Vagina (tissue), 2 donors: ENCODE measurements around the gene TLDC2.

Experiments used
- POLR2A ChIP-seq, 2 donors: fragments of 450-650 bp; IDR thresholded peaks; one replicate each; pipeline ENCODE4 v1.6.1; 2017; ENCODE audit warnings: antibody characterized with exemption in 2 of 2, mild to moderate bottlenecking in 2 of 2, moderate library complexity in 2 of 2
- POLR2AphosphoS5 ChIP-seq, 2 donors: sonication (generic); formaldehyde crosslinking; IDR thresholded peaks; one replicate each; pipeline ENCODE4 v1.9.0; 2017; ENCODE audit warnings: antibody characterized with exemption in 2 of 2, mild to moderate bottlenecking in 2 of 2, low read depth in 1 of 2; ENCODE audit not compliant: insufficient read depth in 1 of 2
- TF ChIP-seq, protein P1 (sequence below), 3 experiments: fragments of 450-650 bp in 2 of 3; fragments of 200-600 bp in 1 of 3; sonication (generic) in 1 of 3; IDR thresholded peaks; one replicate each; pipeline ENCODE4 v1.5.1; 2017 to 2019; ENCODE audit warnings: antibody characterized with exemption in 3 of 3, mild to moderate bottlenecking in 2 of 3, moderate library complexity in 2 of 3

DNA sequence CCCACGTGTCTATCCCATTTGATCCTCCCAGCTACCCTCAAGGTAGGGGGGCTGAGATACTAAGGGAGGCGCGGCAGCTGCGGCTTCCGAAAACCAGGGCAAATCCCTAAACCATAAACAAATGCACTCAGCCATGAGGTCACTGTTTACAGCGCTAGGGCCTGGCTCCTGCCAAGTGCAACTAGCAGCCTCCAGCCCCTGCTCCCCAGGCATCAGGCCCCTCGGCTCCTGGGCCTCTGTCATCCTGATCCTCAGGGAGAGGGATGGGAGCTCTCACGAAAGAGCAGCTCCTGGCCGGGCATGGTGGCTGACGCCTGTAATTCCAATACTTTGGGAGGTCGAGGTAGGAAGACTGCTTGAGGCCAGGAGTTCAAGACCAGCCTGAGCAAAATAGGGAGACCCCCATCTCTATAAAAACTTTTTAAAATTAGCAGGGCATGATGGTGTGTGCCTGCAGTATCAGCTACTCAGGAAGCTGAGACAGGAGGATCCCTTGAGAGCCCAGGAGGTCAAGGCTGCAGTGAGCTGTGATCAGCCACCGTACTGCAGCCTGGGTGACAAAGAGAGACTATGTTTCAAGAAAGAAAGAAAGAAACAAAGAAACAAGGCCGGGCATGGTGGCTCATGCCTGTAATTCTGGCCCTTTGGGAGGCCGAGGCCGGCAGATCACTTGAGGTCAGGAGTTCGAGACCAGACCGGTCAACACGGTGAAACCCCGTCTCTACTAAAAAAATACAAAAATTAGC, 42.5 kb upstream of the TLDC2 start:
- TF ChIP-seq, protein P1, sequence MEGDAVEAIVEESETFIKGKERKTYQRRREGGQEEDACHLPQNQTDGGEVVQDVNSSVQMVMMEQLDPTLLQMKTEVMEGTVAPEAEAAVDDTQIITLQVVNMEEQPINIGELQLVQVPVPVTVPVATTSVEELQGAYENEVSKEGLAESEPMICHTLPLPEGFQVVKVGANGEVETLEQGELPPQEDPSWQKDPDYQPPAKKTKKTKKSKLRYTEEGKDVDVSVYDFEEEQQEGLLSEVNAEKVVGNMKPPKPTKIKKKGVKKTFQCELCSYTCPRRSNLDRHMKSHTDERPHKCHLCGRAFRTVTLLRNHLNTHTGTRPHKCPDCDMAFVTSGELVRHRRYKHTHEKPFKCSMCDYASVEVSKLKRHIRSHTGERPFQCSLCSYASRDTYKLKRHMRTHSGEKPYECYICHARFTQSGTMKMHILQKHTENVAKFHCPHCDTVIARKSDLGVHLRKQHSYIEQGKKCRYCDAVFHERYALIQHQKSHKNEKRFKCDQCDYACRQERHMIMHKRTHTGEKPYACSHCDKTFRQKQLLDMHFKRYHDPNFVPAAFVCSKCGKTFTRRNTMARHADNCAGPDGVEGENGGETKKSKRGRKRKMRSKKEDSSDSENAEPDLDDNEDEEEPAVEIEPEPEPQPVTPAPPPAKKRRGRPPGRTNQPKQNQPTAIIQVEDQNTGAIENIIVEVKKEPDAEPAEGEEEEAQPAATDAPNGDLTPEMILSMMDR (IDR thresholded peaks at IDR 0.05), result no peak
- TF ChIP-seq POLR2A (IDR thresholded peaks at IDR 0.05) (no peak), POLR2AphosphoS5 (IDR thresholded peaks at IDR 0.05; ENCODE audit: insufficient read depth in 1 of 2, low read depth in 1 of 2) (peak in 1 of 2 donors; percentile 29)
